NCI-H526 treated with DMSO at 0.1 percent for 48 hours (cell line): ENCODE results near the gene PKP4.

Experiments used
- DNase-seq: peaks from one replicate; lab custom pipeline; 2025; lab: John Stamatoyannopoulos, UW

Gene PKP4

GRCh38 chr2:158539176-158540005 lies 82.6 kb downstream of the PKP4 start:
- no peak for DNase-seq

GRCh38 chr2:158542577-158542976 lies 85.8 kb downstream of the PKP4 start:
- DNase-seq: no peak

GRCh38 chr2:158543957-158544356 lies 87.2 kb downstream of the PKP4 start:
- DNase-seq: no peak

- no peak for DNase-seq
These were observed 88.2 kb downstream of the PKP4 start for GRCh38 chr2:158544998-158545397.

GRCh38 chr2:158546412-158547144 lies 89.8 kb downstream of the PKP4 start:
- DNase-seq: no peak

- DNase-seq: no peak
These were observed 96.5 kb downstream of the PKP4 start for GRCh38 chr2:158553257-158553656.

- no peak for DNase-seq
These were observed 98.2 kb downstream of the PKP4 start for GRCh38 chr2:158554996-158555395.

- DNase-seq: no peak
These were observed 99.4 kb downstream of the PKP4 start for GRCh38 chr2:158556124-158556523.

GRCh38 chr2:158557752-158558151 lies 101.0 kb downstream of the PKP4 start:
- no peak for DNase-seq

GRCh38 chr2:158559252-158559651 lies 102.5 kb downstream of the PKP4 start:
- DNase-seq: no peak

- DNase-seq: no peak
These were observed 103.5 kb downstream of the PKP4 start for GRCh38 chr2:158560259-158560658.

GRCh38 chr2:158561054-158561453 lies 104.3 kb downstream of the PKP4 start:
- no peak for DNase-seq

GRCh38 chr2:158567208-158567607 lies 110.5 kb downstream of the PKP4 start:
- DNase-seq: no peak

- no peak for DNase-seq
These were observed 112.5 kb downstream of the PKP4 start for GRCh38 chr2:158569284-158569683.

- DNase-seq: no peak
These were observed 114.1 kb downstream of the PKP4 start for GRCh38 chr2:158570869-158571268.

- DNase-seq: no peak
These were observed 117.0 kb downstream of the PKP4 start for GRCh38 chr2:158573739-158574138.

GRCh38 chr2:158575051-158575635 lies 118.4 kb downstream of the PKP4 start:
- no peak for DNase-seq

- no peak for DNase-seq
These were observed 120.4 kb downstream of the PKP4 start for GRCh38 chr2:158577141-158577540.

- DNase-seq: no peak
These were observed 122.1 kb downstream of the PKP4 start for GRCh38 chr2:158578703-158579330.

GRCh38 chr2:158579928-158580327 lies 123.2 kb downstream of the PKP4 start:
- no peak for DNase-seq

GRCh38 chr2:158580760-158581159 lies 124.0 kb downstream of the PKP4 start:
- no peak for DNase-seq

GRCh38 chr2:158582670-158583069 lies 125.9 kb downstream of the PKP4 start:
- no peak for DNase-seq

GRCh38 chr2:158583923-158584322 lies 127.2 kb downstream of the PKP4 start:
- DNase-seq: no peak
